Endothelial cell (in vitro differentiated cells): Measurements from ENCODE around the gene SEC11A. TPM values are rescaled to one million over a fixed set of nuclear protein-coding genes. Genes with fewer than 3 reads are reported as not detected.

Experiments used
- DNase-seq: peaks from one replicate; pipeline ENCODE4 v3.0.0; 2021; ENCODE audit warnings: low spot score
- H3K27ac Mint-ChIP-seq: one replicate; pipeline ENCODE4 v1.8.0; 2021; ENCODE audit warnings: mixed read lengths, inconsistent platforms; ENCODE audit not compliant: unreplicated experiment
- H3K27me3 Mint-ChIP-seq: one replicate; pipeline ENCODE4 v1.8.0; 2021; ENCODE audit warnings: mild to moderate bottlenecking, moderate library complexity, mixed read lengths, inconsistent platforms; ENCODE audit not compliant: unreplicated experiment
- H3K36me3 Mint-ChIP-seq: one replicate; pipeline ENCODE4 v1.8.0; 2021; ENCODE audit warnings: mild to moderate bottlenecking, low read depth, mixed read lengths, inconsistent platforms; ENCODE audit not compliant: unreplicated experiment
- H3K4me1 Mint-ChIP-seq: one replicate; pipeline ENCODE4 v1.8.0; 2021; ENCODE audit warnings: mild to moderate bottlenecking, mixed read lengths, inconsistent platforms; ENCODE audit not compliant: unreplicated experiment
- H3K4me3 Mint-ChIP-seq: one replicate; pipeline ENCODE4 v1.8.0; 2021; ENCODE audit warnings: mild to moderate bottlenecking, mixed read lengths, inconsistent platforms; ENCODE audit not compliant: unreplicated experiment
- H3K9me3 Mint-ChIP-seq: one replicate; pipeline ENCODE4 v1.8.0; 2021; ENCODE audit warnings: mixed read lengths, inconsistent platforms; ENCODE audit not compliant: unreplicated experiment
- CTCF ChIP-seq: fragments of 200-600 bp; sonication (generic); IDR thresholded peaks from one replicate; pipeline ENCODE4 v1.5.0; 2021; ENCODE audit warnings: antibody characterized with exemption; ENCODE audit not compliant: unreplicated experiment
- total RNA-seq: library from RNA; stranded (reverse); fragmentation: NEBNext Ultra II Directional; extraction: Animal tissue kit (Norgen Biotek cat#: 25700); gene quantifications from one replicate; pipeline ENCODE4 v1.2.1, GENCODE V29; 2021; ENCODE audit not compliant: unreplicated experiment

SEC11A gene
- total RNA-seq, 1 donor from 2014 or later = 204 TPM

GRCh38 chr15:84727429-84727828, 11.5 kb upstream of the SEC11A start:
- H3K4me3 Mint-ChIP-seq = no peak overlapping the region
- H3K36me3 Mint-ChIP-seq = no peaks in the 10 kb centered on the region
- TF ChIP-seq CTCF = no peak
- H3K27ac Mint-ChIP-seq = no peak overlapping the region
- H3K9me3 Mint-ChIP-seq = no peaks in the 10 kb centered on the region
- H3K4me1 Mint-ChIP-seq = peaks cover 8% of the 10 kb centered on the region
- no peaks in the 10 kb centered on the region for H3K27me3 Mint-ChIP-seq
- no peak for DNase-seq

GRCh38 chr15:84725001-84725491, 9.1 kb upstream of the SEC11A start:
- peaks cover 14% of the 10 kb centered on the region for H3K4me1 Mint-ChIP-seq
- H3K9me3 Mint-ChIP-seq = no peaks in the 10 kb centered on the region
- no peak for TF ChIP-seq CTCF
- H3K36me3 Mint-ChIP-seq = no peaks in the 10 kb centered on the region
- H3K27me3 Mint-ChIP-seq = no peaks in the 10 kb centered on the region
- peak overlapping the region; percentile 62 for H3K27ac Mint-ChIP-seq
- no peak for DNase-seq
- H3K4me3 Mint-ChIP-seq = peak overlapping the region; percentile 68

- H3K36me3 Mint-ChIP-seq = no peaks in the 10 kb centered on the region
- DNase-seq = no peak
- no peaks in the 10 kb centered on the region for H3K9me3 Mint-ChIP-seq
- peaks cover 14% of the 10 kb centered on the region for H3K4me1 Mint-ChIP-seq
- H3K4me3 Mint-ChIP-seq = no peak overlapping the region
- TF ChIP-seq CTCF = no peak
- no peak overlapping the region for H3K27ac Mint-ChIP-seq
- no peaks in the 10 kb centered on the region for H3K27me3 Mint-ChIP-seq
Observed at GRCh38 chr15:84722628-84723027, 6.7 kb upstream of the SEC11A start.

GRCh38 chr15:84721371-84721770, 5.4 kb upstream of the SEC11A start:
- Mint-ChIP-seq H3K27me3 (no peaks in the 10 kb centered on the region), H3K4me3 (no peak overlapping the region), H3K27ac (no peak overlapping the region)

More at GRCh38 chr15:84721371-84721770, 5.4 kb upstream of the SEC11A start:
- DNase-seq = no peak
- no peak for TF ChIP-seq CTCF
- peaks cover 3% of the 10 kb centered on the region for H3K36me3 Mint-ChIP-seq
- H3K9me3 Mint-ChIP-seq = no peaks in the 10 kb centered on the region
- H3K4me1 Mint-ChIP-seq = peaks cover 14% of the 10 kb centered on the region
